Parathyroid adenoma (tissue), 2 donors: Measurements from ENCODE around the gene KDM6B.

Source experiments
- H2AFZ ChIP-seq: fragments of 300-600 bp; sonication (generic); one replicate; pipeline ENCODE4 v1.7.0; 2017; ENCODE audit warnings: antibody characterized with exemption, mild to moderate bottlenecking
- H3K27ac ChIP-seq: fragments of 300-600 bp; sonication (generic); one replicate; pipeline ENCODE4 v1.7.0; 2017
- H3K27me3 ChIP-seq: fragments of 300-600 bp; sonication (generic); one replicate; pipeline ENCODE4 v1.7.0; 2017; ENCODE audit warnings: low read length; ENCODE audit not compliant: control insufficient read depth, insufficient read depth
- H3K36me3 ChIP-seq: fragments of 300-600 bp; sonication (generic); one replicate; pipeline ENCODE4 v1.7.0; 2017; ENCODE audit warnings: low read length; ENCODE audit not compliant: control insufficient read depth, insufficient read depth
- H3K4me1 ChIP-seq: fragments of 300-600 bp; sonication (generic); one replicate; pipeline ENCODE4 v1.7.0; 2017; ENCODE audit warnings: control low read depth
- H3K4me2 ChIP-seq: fragments of 300-600 bp; sonication (generic); one replicate; pipeline ENCODE4 v1.7.0; 2017; ENCODE audit warnings: low read length
- H3K4me3 ChIP-seq: fragments of 300-600 bp; sonication (generic); one replicate; pipeline ENCODE4 v1.7.0; 2017; ENCODE audit warnings: low read depth, low read length
- H3K79me2 ChIP-seq: fragments of 300-600 bp; sonication (generic); one replicate; pipeline ENCODE4 v1.7.0; 2017; ENCODE audit warnings: control low read depth
- H3K9ac ChIP-seq: fragments of 300-600 bp; sonication (generic); one replicate; pipeline ENCODE4 v1.7.0; 2017; ENCODE audit warnings: mild to moderate bottlenecking
- H3K9me3 ChIP-seq: fragments of 300-600 bp; sonication (generic); one replicate; pipeline ENCODE4 v1.7.0; 2017; ENCODE audit warnings: low read length; ENCODE audit not compliant: control insufficient read depth
- CTCF ChIP-seq: fragments of 300-600 bp; sonication (generic); IDR thresholded peaks from one replicate; pipeline ENCODE4 v1.7.0; 2017; ENCODE audit warnings: antibody characterized with exemption, mild to moderate bottlenecking
- donor health status: primary hyperparathyroidism.

The KDM6B gene

DNA sequence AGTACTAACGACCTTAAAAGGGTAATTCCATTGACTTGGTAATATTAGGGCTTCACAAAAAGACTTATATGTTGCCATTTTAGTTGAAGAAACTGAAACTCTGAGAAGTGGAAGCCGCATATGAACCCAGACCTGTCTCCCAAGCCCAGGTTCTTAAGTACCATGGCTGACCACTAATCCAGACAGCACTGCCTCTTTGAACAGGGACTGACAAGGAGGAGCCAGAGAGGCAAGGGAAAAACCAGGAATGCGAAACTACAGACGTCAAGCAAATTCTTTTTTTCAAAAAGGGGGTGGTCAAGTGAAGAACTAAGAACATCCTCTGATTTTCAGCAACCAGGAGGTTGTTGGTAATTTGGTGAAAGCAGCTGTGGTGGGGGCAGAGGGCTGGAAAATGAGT is 39.0 kb downstream of the KDM6B start:
- Histone ChIP-seq H3K4me2 (no peak overlapping the region), H3K9ac (no peak overlapping the region), H3K27ac (no peak overlapping the region), H3K27me3 (no peaks in the 10 kb centered on the region), H2AFZ (no peak overlapping the region), H3K4me3 (no peak overlapping the region), H3K9me3 (no peaks in the 10 kb centered on the region), H3K79me2 (no peaks in the 10 kb centered on the region), H3K4me1 (no peaks in the 10 kb centered on the region), H3K36me3 (no peaks in the 10 kb centered on the region)
- TF ChIP-seq CTCF: no peak

DNA sequence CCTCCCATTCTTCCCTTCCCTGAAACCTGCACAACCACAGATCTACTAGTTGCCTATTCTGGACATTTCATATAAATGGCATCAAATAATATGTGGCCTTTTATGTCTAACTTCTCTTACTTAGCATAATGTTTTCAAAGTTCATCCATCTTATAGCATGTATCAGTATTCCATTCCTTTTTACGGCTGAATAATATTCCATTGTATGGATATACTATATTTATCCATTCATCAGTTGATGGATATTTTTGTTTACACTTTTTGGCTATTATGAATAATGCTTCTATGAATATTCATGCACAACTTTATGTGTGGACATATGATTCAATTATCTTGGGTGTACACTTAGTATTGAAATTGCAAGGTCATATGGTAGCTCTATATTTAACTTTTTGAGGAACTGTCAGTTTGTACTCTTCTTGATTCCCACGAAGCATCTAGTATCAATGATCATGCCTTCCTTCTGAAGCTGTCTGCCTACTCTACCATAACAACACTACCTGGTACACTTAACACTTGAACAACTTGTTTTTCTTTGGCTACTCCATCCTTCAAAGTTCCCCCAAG is 41.9 kb downstream of the KDM6B start:
- Histone ChIP-seq H3K27ac (no peak overlapping the region), H3K9me3 (no peaks in the 10 kb centered on the region), H3K79me2 (no peaks in the 10 kb centered on the region), H2AFZ (no peak overlapping the region), H3K4me2 (no peak overlapping the region), H3K9ac (no peak overlapping the region), H3K4me1 (no peaks in the 10 kb centered on the region), H3K36me3 (no peaks in the 10 kb centered on the region), H3K4me3 (no peak overlapping the region), H3K27me3 (no peaks in the 10 kb centered on the region)
- no peak for TF ChIP-seq CTCF

DNA sequence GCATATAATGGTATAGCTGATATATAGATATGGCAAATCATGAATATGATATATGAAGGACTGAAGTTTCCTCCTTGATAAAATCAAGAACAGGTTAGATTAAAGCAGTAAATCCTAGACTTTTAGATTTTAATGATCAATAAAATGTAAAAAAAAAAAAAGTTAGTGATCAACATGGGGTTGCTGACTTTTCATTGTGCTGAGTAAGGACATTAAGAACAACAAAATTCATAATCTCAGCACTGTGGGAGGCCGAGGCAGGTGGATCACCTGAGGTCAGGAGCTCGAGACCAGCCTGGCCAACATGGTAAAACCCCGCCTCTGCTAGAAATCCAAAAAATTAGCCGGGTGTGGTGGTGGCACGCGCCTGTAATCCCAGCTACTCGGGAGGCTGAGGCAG is 44.2 kb downstream of the KDM6B start:
- H2AFZ ChIP-seq: no peak overlapping the region
- H3K27me3 ChIP-seq: no peaks in the 10 kb centered on the region
- H3K4me1 ChIP-seq: peaks cover 5% of the 10 kb centered on the region
- no peak overlapping the region for H3K27ac ChIP-seq
- no peak for TF ChIP-seq CTCF
- no peaks in the 10 kb centered on the region for H3K79me2 ChIP-seq
- H3K4me3 ChIP-seq: no peak overlapping the region
- H3K36me3 ChIP-seq: no peaks in the 10 kb centered on the region
- H3K9ac ChIP-seq: no peak overlapping the region
- no peaks in the 10 kb centered on the region for H3K9me3 ChIP-seq
- H3K4me2 ChIP-seq: no peak overlapping the region

DNA sequence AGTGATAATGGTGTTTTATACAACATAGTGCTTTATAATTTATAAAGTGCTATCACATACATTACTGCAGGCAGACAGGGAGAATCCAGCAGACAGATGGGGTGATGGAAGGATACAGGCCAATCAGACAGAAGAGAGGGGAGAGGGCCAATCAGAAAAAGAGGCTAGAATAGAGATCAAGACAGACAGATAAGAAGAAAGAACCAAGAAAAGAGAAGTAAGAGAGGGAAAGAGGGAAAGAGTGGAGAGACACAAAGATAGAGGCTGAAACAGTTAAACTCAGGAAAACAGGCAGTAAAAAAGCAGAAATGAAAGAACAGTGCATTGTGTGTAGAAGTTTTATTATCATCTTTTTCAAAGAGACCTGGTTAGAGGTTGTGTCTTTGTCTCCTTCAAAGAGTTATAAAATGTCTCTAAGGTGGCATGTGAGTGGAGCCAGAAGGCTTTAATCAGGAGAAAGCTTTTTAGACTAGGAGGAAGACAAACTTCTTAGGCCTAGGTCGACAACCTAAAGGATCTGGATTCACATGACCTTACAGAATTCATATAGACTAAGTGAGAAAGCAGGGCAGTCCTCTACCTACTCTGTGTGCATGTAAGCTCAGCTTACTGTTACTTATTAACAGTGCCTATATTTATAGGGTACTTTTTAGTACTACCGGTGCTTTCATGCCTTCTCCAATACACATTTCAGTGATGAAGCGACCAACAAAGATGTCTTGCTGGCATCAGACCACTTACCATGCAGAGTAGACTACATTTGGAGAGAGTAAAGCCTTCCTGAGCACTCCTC is 46.3 kb downstream of the KDM6B start:
- Histone ChIP-seq H2AFZ (no peak overlapping the region), H3K9me3 (no peaks in the 10 kb centered on the region), H3K4me2 (no peak overlapping the region), H3K36me3 (no peaks in the 10 kb centered on the region), H3K27ac (no peak overlapping the region), H3K27me3 (no peaks in the 10 kb centered on the region), H3K4me1 (peaks cover 8% of the 10 kb centered on the region), H3K4me3 (no peak overlapping the region), H3K79me2 (no peaks in the 10 kb centered on the region), H3K9ac (no peak overlapping the region)
- no peak for TF ChIP-seq CTCF
